Lower leg skin (tissue), 4 donors: Measurements from ENCODE around the gene DIS3L2. TPM values are rescaled to one million over a fixed set of nuclear protein-coding genes. Genes with fewer than 3 reads are reported as not detected.

Experiments
- DNase-seq, 2 donors: peaks; one replicate each; pipeline ENCODE4 v3.0.0-alpha.2; 2019; ENCODE audit warnings: low spot score in 2 of 2
- H3K4me3 ChIP-seq: fragments of 200-600 bp; sonication (generic); 2 replicates; pipeline ENCODE4 v1.5.1; 2017; ENCODE audit warnings: mild to moderate bottlenecking, low read depth; ENCODE audit not compliant: poor library complexity, severe bottlenecking
- POLR2A ChIP-seq, 2 donors: fragments of 450-650 bp; IDR thresholded peaks; one replicate each; pipeline ENCODE4 v1.6.1; 2016 to 2017; ENCODE audit warnings: antibody characterized with exemption in 2 of 2, mild to moderate bottlenecking in 1 of 2, moderate library complexity in 1 of 2
- WGBS, 2 donors: methylation state at CpG; one replicate each; pipeline ENCODE4 v1.1.5; 2018; 5-methylcytosine and 5-hydroxymethylcytosine counted together
- intact Hi-C: fragments of 100-400 bp; cut with DNase I; formaldehyde crosslinking; loops from one replicate; pipeline ENCODE4 v1.15.0; 2023; ENCODE audit warnings: low total_unique reads
- total RNA-seq, 4 donors: library from RNA; depleted of rRNA; stranded (reverse); fragments of >200 nt; gene quantifications; one replicate each; pipeline ENCODE4 v1.1.0, GENCODE V29; 2016
- TF ChIP-seq, protein P1 (sequence below), 3 donors: fragments of 450-650 bp; IDR thresholded peaks; one replicate each; pipeline ENCODE4 v1.5.1; 2016; ENCODE audit warnings: antibody characterized with exemption in 3 of 3, mild to moderate bottlenecking in 3 of 3, moderate library complexity in 2 of 3

Gene DIS3L2
- total RNA-seq, 4 donors from 2014 or later: 26.4 to 39.0 (median 34.4) TPM

DNA sequence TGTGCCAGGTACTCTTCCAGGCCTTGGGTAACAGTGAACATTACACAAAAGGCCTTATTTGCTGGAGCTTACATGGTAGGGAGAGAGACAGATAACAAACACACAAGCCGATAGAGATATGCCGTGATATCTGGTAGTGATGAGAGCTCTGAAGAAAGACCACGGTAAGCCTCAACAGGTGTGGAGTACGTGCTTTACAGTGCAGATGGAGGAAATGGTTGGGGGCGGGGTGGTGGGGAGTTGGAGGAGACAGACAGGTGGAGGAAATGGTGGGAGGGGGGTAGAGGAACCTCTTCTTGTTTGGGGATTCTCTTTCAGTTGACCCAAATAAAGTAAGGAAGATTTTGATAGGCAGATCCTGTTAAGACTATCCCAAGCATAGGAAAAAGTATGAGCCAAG, 276.0 kb downstream of the DIS3L2 start:
- TF ChIP-seq, protein P1, sequence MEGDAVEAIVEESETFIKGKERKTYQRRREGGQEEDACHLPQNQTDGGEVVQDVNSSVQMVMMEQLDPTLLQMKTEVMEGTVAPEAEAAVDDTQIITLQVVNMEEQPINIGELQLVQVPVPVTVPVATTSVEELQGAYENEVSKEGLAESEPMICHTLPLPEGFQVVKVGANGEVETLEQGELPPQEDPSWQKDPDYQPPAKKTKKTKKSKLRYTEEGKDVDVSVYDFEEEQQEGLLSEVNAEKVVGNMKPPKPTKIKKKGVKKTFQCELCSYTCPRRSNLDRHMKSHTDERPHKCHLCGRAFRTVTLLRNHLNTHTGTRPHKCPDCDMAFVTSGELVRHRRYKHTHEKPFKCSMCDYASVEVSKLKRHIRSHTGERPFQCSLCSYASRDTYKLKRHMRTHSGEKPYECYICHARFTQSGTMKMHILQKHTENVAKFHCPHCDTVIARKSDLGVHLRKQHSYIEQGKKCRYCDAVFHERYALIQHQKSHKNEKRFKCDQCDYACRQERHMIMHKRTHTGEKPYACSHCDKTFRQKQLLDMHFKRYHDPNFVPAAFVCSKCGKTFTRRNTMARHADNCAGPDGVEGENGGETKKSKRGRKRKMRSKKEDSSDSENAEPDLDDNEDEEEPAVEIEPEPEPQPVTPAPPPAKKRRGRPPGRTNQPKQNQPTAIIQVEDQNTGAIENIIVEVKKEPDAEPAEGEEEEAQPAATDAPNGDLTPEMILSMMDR (IDR thresholded peaks at IDR 0.05): no peak
- TF ChIP-seq POLR2A (IDR thresholded peaks at IDR 0.05): no peak
- DNase-seq: no peak
- H3K4me3 ChIP-seq: no peak overlapping the region
- intact Hi-C loops: no loop called here
- WGBS, 2 donors: 91 to 93% methylated on average over 5 of the region's 5 CpGs

DNA sequence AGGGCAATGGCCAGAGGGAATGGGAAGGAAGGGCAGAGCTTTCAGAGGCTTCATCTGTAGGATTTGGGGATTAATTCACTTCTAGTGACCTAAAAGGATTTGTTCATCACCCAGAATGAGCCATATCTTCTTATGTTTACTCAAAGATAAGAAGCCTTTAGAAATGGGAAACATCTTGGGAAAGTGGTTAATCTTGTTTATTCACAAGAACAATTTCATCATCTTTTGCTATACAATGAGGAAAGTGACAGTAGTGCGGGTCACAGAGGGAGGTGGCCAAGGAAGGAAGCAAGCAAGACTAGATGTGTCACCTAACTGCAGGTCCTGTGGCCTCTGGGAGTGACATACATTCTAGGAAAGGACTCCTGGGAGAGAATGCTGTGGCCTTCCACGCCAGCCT, 276.6 kb downstream of the DIS3L2 start:
- intact Hi-C loops: no loop called here
- 87 to 91% methylated on average over 2 of the region's 2 CpGs for WGBS, 2 donors
- TF ChIP-seq POLR2A (IDR thresholded peaks at IDR 0.05): no peak
- TF ChIP-seq, protein P1 (IDR thresholded peaks at IDR 0.05): no peak
- no peak overlapping the region for H3K4me3 ChIP-seq
- DNase-seq: no peak

DNA sequence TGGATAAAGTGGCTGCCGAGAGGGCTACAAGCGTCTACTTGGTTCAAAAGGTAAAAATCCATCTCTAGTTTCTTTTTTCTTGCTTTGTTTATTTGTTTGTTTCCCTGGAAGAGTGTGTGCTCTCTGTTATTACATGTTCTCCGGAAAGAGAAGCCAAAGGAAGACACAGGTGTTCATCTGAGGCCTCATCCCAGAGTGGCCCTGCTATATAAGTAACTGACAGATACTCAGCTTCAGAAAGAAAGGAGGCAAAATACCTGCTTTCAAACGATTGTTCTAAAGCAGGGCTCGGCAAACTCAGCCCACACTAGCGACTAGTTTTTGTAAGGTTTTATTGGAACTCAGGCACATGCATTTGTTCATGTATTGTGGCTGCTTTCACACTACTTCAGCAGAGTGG, 277.1 kb downstream of the DIS3L2 start:
- WGBS, 2 donors: 93 to 98% methylated on average over 6 of the region's 6 CpGs
- no peak for TF ChIP-seq POLR2A (IDR thresholded peaks at IDR 0.05)
- TF ChIP-seq, protein P1 (IDR thresholded peaks at IDR 0.05): no peak
- intact Hi-C loops: no loop called here
- no peak for DNase-seq
- no peak overlapping the region for H3K4me3 ChIP-seq

DNA sequence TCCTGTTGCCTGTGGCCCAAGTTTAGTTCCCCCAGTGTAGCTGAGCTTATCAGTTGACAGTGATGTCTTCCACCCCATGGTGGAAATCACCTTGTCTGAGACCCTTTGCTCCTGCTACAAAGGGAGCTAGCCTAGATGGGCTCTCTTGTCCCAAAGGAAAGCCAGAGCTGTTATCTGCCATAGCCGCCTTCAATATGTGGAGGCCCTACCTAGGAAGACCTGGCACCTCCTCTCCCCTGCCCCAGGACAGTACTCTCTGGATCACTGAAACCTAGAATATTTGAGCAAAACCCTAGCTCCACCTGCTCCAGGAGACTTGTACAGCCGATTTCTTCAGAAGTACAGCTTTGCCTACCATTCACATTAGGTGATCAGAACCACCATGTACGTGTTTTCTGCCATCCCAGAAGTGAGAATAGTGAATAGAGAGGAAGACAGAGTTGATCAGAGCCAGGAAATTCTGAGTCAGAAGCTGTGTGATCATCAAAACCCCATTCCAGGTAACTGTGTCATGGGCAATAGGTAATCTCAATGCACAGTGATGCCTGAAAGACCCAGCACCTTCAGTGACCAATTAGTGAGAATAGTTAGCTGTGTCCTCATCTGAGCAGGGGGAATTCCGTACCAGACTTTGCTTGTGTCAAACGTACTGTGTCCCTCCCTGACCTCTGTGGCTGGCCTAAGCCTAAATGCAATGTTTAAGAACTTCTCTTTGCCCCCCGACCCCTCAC, 278.6 kb downstream of the DIS3L2 start:
- H3K4me3 ChIP-seq: no peak overlapping the region
- no peak for DNase-seq
- intact Hi-C loops: no loop called here
- TF ChIP-seq POLR2A (IDR thresholded peaks at IDR 0.05): no peak
- TF ChIP-seq, protein P1 (IDR thresholded peaks at IDR 0.05): no peak
- 85 to 86% methylated on average over 6 of the region's 6 CpGs for WGBS, 2 donors

DNA sequence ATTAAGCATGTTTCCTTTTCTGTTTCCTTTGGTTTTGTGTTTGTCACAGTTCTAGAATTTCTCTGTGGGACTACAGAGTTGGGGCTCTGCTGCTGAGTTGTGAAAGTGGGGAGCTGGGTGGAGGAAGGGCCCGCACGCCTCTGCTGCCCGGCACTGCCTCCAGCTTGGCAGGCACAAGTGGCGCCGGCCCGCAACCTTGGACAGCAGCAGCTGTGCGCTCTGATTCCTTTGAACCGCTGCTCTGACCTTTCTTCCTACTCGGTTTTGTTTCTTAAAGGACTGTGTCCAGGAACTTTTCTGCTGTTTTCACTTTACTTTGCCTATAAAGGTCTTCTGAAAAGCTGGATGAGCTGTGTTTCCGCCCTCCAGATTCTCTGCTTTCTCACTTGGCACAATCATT, 279.4 kb downstream of the DIS3L2 start:
- intact Hi-C loops: no loop called here
- 89 to 96% methylated on average over 10 of the region's 10 CpGs for WGBS, 2 donors
- TF ChIP-seq, protein P1 (IDR thresholded peaks at IDR 0.05): no peak
- TF ChIP-seq POLR2A (IDR thresholded peaks at IDR 0.05): no peak
- no peak for DNase-seq
- no peak overlapping the region for H3K4me3 ChIP-seq

DNA sequence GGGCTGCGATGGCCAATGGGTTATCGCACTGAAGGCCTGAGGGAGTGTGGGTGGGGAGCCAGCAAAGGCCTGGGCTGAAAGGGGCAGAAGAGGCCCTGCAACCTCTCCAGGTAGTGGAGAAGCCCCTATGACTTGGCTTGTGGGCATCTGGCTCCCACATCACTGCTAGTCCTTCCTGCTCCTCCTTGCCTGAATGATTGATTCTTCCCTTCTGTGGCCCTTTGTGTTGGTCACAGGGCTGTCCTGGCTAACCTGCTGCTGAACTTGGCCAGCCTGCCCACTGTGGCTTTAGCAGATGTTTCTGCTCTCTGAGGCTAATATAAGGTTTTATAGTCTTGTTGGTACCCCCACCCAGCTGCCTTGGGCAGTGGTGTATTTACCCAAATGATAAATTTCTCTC, 280.8 kb downstream of the DIS3L2 start:
- 97 to 98% methylated on average over 2 of the region's 2 CpGs for WGBS, 2 donors
- intact Hi-C loops: no loop called here
- H3K4me3 ChIP-seq: no peak overlapping the region
- DNase-seq: no peak
- TF ChIP-seq POLR2A (IDR thresholded peaks at IDR 0.05): no peak
- TF ChIP-seq, protein P1 (IDR thresholded peaks at IDR 0.05): no peak
